GM12892 (cell line): ENCODE data around the gene ZNF276.
"Not testable (repeated sequence)": the region's sequence is repeated elsewhere in the genome, so short reads cannot be mapped to it uniquely, and the experiment has no call there.

Source experiments
- POLR2A ChIP-seq: IDR thresholded peaks from 2 replicates; pipeline ENCODE4 v1.6.1; 2011; ENCODE audit warnings: low read depth, low read length, control low read depth
- POLR2AphosphoS5 ChIP-seq: IDR thresholded peaks from 2 replicates; pipeline ENCODE4 v1.6.1; 2011; ENCODE audit warnings: low read depth, low read length, control low read depth
- TAF1 ChIP-seq: IDR thresholded peaks from 2 replicates; pipeline ENCODE4 v1.6.1; 2011; ENCODE audit warnings: low read depth, mild to moderate bottlenecking, control low read depth, low read length, borderline replicate concordance

DNA sequence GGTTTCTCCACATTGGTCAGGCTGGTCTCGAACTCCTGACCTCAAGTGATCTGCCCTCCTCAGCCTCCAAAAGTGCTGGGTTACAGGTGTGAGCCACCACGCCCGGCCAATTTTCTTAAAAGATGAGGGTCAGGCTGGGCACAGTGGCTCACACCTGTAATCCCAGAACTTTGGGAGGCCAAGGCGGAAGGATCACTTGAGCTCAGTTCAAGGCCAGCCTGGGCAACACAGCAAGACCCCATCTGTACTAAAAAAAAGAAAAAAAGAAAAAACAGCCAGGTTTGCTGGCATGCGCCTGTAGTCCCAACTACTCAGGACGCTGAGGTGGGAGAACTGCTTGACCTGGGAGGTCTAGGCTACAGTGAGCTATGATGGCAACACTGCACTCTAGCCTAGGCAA, 62.6 kb downstream of the ZNF276 start:
- not testable (repeated sequence) for TF ChIP-seq POLR2A, POLR2AphosphoS5, TAF1
